CD14-positive monocyte (primary cell): Measurements from ENCODE around the gene LYRM4. TPM values are rescaled to one million over a fixed set of nuclear protein-coding genes. Genes with fewer than 3 reads are reported as not detected.

Source experiments
- DNase-seq, 3 donors: peaks; one replicate each; pipeline ENCODE4 v3.0.0-alpha.2; 2011 to 2022
- H2AFZ ChIP-seq: 2 replicates; pipeline ENCODE4 v1.6.0; 2012; ENCODE audit warnings: mild to moderate bottlenecking, low read depth, low read length, inconsistent platforms; ENCODE audit not compliant: insufficient read depth, poor library complexity, severe bottlenecking
- H3K27ac ChIP-seq, 2 donors: 1 replicate in 1 of 2; 2 replicates in 1 of 2; pipeline ENCODE4 v1.5.1; 2012 to 2013; ENCODE audit warnings: low read length in 2 of 2, control low read depth in 1 of 2, inconsistent platforms in 1 of 2, low read depth in 1 of 2, mild to moderate bottlenecking in 1 of 2
- H3K27me3 ChIP-seq, 2 donors: one replicate each; pipeline versions ENCODE4 v1.6.0 to v1.6.1; 2011 to 2013; ENCODE audit warnings: low read length in 2 of 2; ENCODE audit not compliant: control insufficient read depth in 2 of 2, insufficient read depth in 2 of 2
- H3K36me3 ChIP-seq, 2 donors: replicated peaks in 1 of 2; 1 replicate in 1 of 2; 2 replicates in 1 of 2; pipeline versions ENCODE4 v1.5.1 to v1.6.1; 2012 to 2013; ENCODE audit warnings: low read length in 2 of 2, control low read depth in 1 of 2, inconsistent platforms in 1 of 2, mild to moderate bottlenecking in 1 of 2; ENCODE audit not compliant: insufficient read depth in 2 of 2, control insufficient read depth in 1 of 2
- H3K4me1 ChIP-seq, 2 donors: 1 replicate in 1 of 2; 2 replicates in 1 of 2; pipeline versions ENCODE4 v1.5.1 to v1.6.1; 2012 to 2013; ENCODE audit warnings: low read length in 2 of 2, control low read depth in 1 of 2, inconsistent platforms in 1 of 2, mild to moderate bottlenecking in 1 of 2, moderate library complexity in 1 of 2; ENCODE audit not compliant: insufficient read depth in 2 of 2, control insufficient read depth in 1 of 2
- H3K4me2 ChIP-seq: replicated peaks from 2 replicates; pipeline ENCODE3; 2012; ENCODE audit warnings: low read length, moderate library complexity, mild to moderate bottlenecking; ENCODE audit not compliant: poor library complexity, severe bottlenecking; ENCODE audit errors: extremely low read depth
- H3K4me3 ChIP-seq, 3 experiments: fragments of 200-600 bp in 1 of 3; sonication (generic) in 1 of 3; replicated peaks in 1 of 3; 1 replicate in 2 of 3; 2 replicates in 1 of 3; pipeline ENCODE4 v1.5.1; 2011 to 2013; ENCODE audit warnings: low read length in 3 of 3, mild to moderate bottlenecking in 3 of 3, control low read depth in 2 of 3, low read depth in 2 of 3, inconsistent platforms in 1 of 3, moderate library complexity in 1 of 3
- H3K79me2 ChIP-seq: 2 replicates; pipeline ENCODE4 v1.6.0; 2012; ENCODE audit warnings: mild to moderate bottlenecking, control low read depth, inconsistent platforms, low read length, moderate library complexity; ENCODE audit not compliant: insufficient read depth
- H3K9ac ChIP-seq: 2 replicates; pipeline ENCODE4 v1.6.0; 2017; ENCODE audit warnings: low read length, mild to moderate bottlenecking; ENCODE audit not compliant: insufficient read depth, poor library complexity, severe bottlenecking
- H3K9me3 ChIP-seq, 2 donors: replicated peaks in 1 of 2; 1 replicate in 1 of 2; 2 replicates in 1 of 2; pipeline versions ENCODE4 v1.5.1 to v1.6.1; 2012 to 2013; ENCODE audit warnings: low read length in 2 of 2, control low read depth in 1 of 2; ENCODE audit not compliant: control insufficient read depth in 1 of 2, insufficient read depth in 1 of 2
- H4K20me1 ChIP-seq: 2 replicates; pipeline ENCODE4 v1.6.0; 2012; ENCODE audit warnings: mild to moderate bottlenecking, low read length, control low read depth, moderate library complexity; ENCODE audit not compliant: insufficient read depth
- H3K27ac Mint-ChIP-seq, 7 donors: one replicate each; pipeline ENCODE4 v1.8.0; 2020; ENCODE audit warnings: mild to moderate bottlenecking in 7 of 7, mixed read lengths in 7 of 7, moderate library complexity in 6 of 7, inconsistent platforms in 2 of 7
- H3K27me3 Mint-ChIP-seq, 3 donors: one replicate each; pipeline ENCODE4 v1.8.0; 2021 to 2022; ENCODE audit warnings: low read depth in 3 of 3, mild to moderate bottlenecking in 3 of 3, mixed read lengths in 3 of 3, moderate library complexity in 3 of 3, inconsistent platforms in 1 of 3
- H3K36me3 Mint-ChIP-seq, 2 donors: one replicate each; pipeline ENCODE4 v1.8.0; 2020; ENCODE audit warnings: mixed read lengths in 2 of 2, inconsistent platforms in 1 of 2, mild to moderate bottlenecking in 1 of 2
- H3K4me1 Mint-ChIP-seq: one replicate; pipeline ENCODE4 v1.8.0; 2020; ENCODE audit warnings: mild to moderate bottlenecking, mixed read lengths
- H3K4me3 Mint-ChIP-seq, 2 donors: one replicate each; pipeline ENCODE4 v1.8.0; 2020; ENCODE audit warnings: mild to moderate bottlenecking in 2 of 2, mixed read lengths in 2 of 2, moderate library complexity in 1 of 2
- H3K9me3 Mint-ChIP-seq, 7 donors: one replicate each; pipeline ENCODE4 v1.8.0; 2020 to 2022; ENCODE audit warnings: mixed read lengths in 7 of 7, mild to moderate bottlenecking in 6 of 7, moderate library complexity in 6 of 7, inconsistent platforms in 2 of 7
- CTCF ChIP-seq: fragments of 200-600 bp; IDR thresholded peaks from one replicate; pipeline ENCODE4 v1.8.0; 2022; ENCODE audit warnings: antibody characterized with exemption, mild to moderate bottlenecking
- WGBS: methylation state at CpG from one replicate; pipeline ENCODE4 v1.1.5; 2013; ENCODE audit warnings: missing lambda C conversion rate; ENCODE audit not compliant: insufficient coverage; 5-methylcytosine and 5-hydroxymethylcytosine counted together
- intact Hi-C, 2 donors: fragments of 100-400 bp; cut with micrococcal nuclease; formaldehyde crosslinking; loops; one replicate each; pipeline versions ENCODE4 v1.15.0 to v1.15.1; 2023
- polyA plus RNA-seq, 3 donors: library from polyadenylated mRNA; depleted of rRNA in 1 of 3; unstranded in 2 of 3; stranded (reverse) in 1 of 3; fragments of 300-500 nt in 2 of 3; fragments of >200 nt in 1 of 3; fragmentation: Illumina TruSeq in 2 of 3; gene quantifications; 1 replicate in 2 of 3; 2 replicates in 1 of 3; pipeline ENCODE4 v1.2.3, GENCODE V29; 2012 to 2021

LYRM4 gene
- polyA plus RNA-seq, 3 donors, result 13.7 to 19.6 (median 18.1) TPM

GRCh38 chr6:5292154-5292553 lies 31.4 kb upstream of the LYRM4 start:
- intact Hi-C loops, result no loop called here
- Histone ChIP-seq H3K9ac (no peak overlapping the region), H3K4me1 (peaks cover 10 to 12% of the 10 kb centered on the region in 2 donors), H2AFZ (no peak overlapping the region), H3K79me2 (peaks cover 5% of the 10 kb centered on the region), H3K4me3 (no peak overlapping the region), H3K4me2 (no peak overlapping the region), H3K27ac (no peak overlapping the region), H3K9me3 (no peaks in the 10 kb centered on the region), H3K27me3 (no peaks in the 10 kb centered on the region), H3K36me3 (no peaks in the 10 kb centered on the region), H4K20me1 (peaks cover 5% of the 10 kb centered on the region)
- Mint-ChIP-seq H3K27me3 (peaks cover 0 to 2% (median 0%) of the 10 kb centered on the region in 3 donors), H3K36me3 (peaks cover 3 to 6% of the 10 kb centered on the region in 2 donors), H3K4me3 (no peak overlapping the region), H3K9me3 (no peaks in the 10 kb centered on the region), H3K27ac (no peak overlapping the region), H3K4me1 (peaks cover 18% of the 10 kb centered on the region)
- no peak for TF ChIP-seq CTCF
- WGBS, result 94% methylated on average over 1 of the region's 1 CpG
- DNase-seq, result no peak

- H3K79me2 ChIP-seq, result peaks cover 5% of the 10 kb centered on the region
- H3K4me1 Mint-ChIP-seq, result peaks cover 22% of the 10 kb centered on the region
- DNase-seq, result no peak
- H3K4me3 Mint-ChIP-seq, result no peak overlapping the region
- no peak for TF ChIP-seq CTCF
- H3K27me3 ChIP-seq, result no peaks in the 10 kb centered on the region
- H3K27ac Mint-ChIP-seq, result no peak overlapping the region
- no peaks in the 10 kb centered on the region for H3K9me3 Mint-ChIP-seq
- intact Hi-C loops, result no loop called here
- peaks cover 0 to 2% (median 0%) of the 10 kb centered on the region in 3 donors for H3K27me3 Mint-ChIP-seq
- H4K20me1 ChIP-seq, result peaks cover 7% of the 10 kb centered on the region
- H3K9ac ChIP-seq, result no peak overlapping the region
- H2AFZ ChIP-seq, result no peak overlapping the region
- no peak overlapping the region for H3K27ac ChIP-seq
- H3K36me3 ChIP-seq, result no peaks in the 10 kb centered on the region
- H3K4me1 ChIP-seq, result peaks cover 10 to 12% of the 10 kb centered on the region in 2 donors
- no peaks in the 10 kb centered on the region for H3K9me3 ChIP-seq
- H3K4me2 ChIP-seq, result no peak overlapping the region
- no peak overlapping the region for H3K4me3 ChIP-seq
- peaks cover 0 to 2% of the 10 kb centered on the region in 2 donors for H3K36me3 Mint-ChIP-seq
Measured at GRCh38 chr6:5290500-5290899, 29.8 kb upstream of the LYRM4 start.
